WTC11 (cell line): Measurements from ENCODE around the gene CDH3.

Experiments
- ELF4 ChIP-seq: sonication (generic); formaldehyde crosslinking; IDR thresholded peaks from 2 replicates; pipeline ENCODE4 v1.8.1; 2022; ENCODE audit warnings: low read depth, mild to moderate bottlenecking, moderate library complexity, missing genetic modification reagents
- FOXJ3 ChIP-seq: sonication (generic); formaldehyde crosslinking; IDR thresholded peaks from 2 replicates; pipeline ENCODE4 v1.9.0; 2021; ENCODE audit warnings: missing genetic modification reagents, mild to moderate bottlenecking, borderline replicate concordance
- GABPB1 ChIP-seq: sonication (generic); formaldehyde crosslinking; IDR thresholded peaks from 2 replicates; pipeline ENCODE4 v1.8.1; 2023; ENCODE audit warnings: mild to moderate bottlenecking, missing genetic modification reagents
- JUN ChIP-seq: sonication (generic); formaldehyde crosslinking; IDR thresholded peaks from 2 replicates; pipeline ENCODE4 v1.8.0; 2023; ENCODE audit warnings: mild to moderate bottlenecking, missing genetic modification reagents
- MYBL2 ChIP-seq: sonication (generic); formaldehyde crosslinking; IDR thresholded peaks from 2 replicates; pipeline ENCODE4 v1.8.1; 2023; ENCODE audit warnings: mild to moderate bottlenecking, moderate library complexity, missing genetic modification reagents
- SP1 ChIP-seq: sonication (generic); formaldehyde crosslinking; conservative IDR thresholded peaks from 2 replicates; pipeline ENCODE4 v1.8.1; 2022; ENCODE audit warnings: missing genetic modification reagents
- ZNF138 ChIP-seq: sonication (generic); formaldehyde crosslinking; conservative IDR thresholded peaks from 2 replicates; pipeline ENCODE4 v1.8.1; 2022; ENCODE audit warnings: mild to moderate bottlenecking, moderate library complexity, missing genetic modification reagents
- ZNF232 ChIP-seq: sonication (generic); formaldehyde crosslinking; IDR thresholded peaks from 2 replicates; pipeline ENCODE4 v1.8.0; 2022; ENCODE audit warnings: mild to moderate bottlenecking, missing genetic modification reagents
- TF ChIP-seq, protein P1 (sequence below): fragments of 200-600 bp; IDR thresholded peaks from 2 replicates; pipeline ENCODE4 v1.8.0; 2022; ENCODE audit warnings: antibody characterized with exemption
- TF ChIP-seq, protein P2 (sequence below): sonication (generic); formaldehyde crosslinking; IDR thresholded peaks from 2 replicates; pipeline ENCODE4 v1.8.0; 2022; ENCODE audit warnings: mild to moderate bottlenecking, missing genetic modification reagents
- TF ChIP-seq, protein P3 (sequence below): sonication (generic); formaldehyde crosslinking; IDR thresholded peaks from 2 replicates; pipeline ENCODE4 v1.8.1; 2023; ENCODE audit warnings: mild to moderate bottlenecking, missing genetic modification reagents, borderline replicate concordance
- TF ChIP-seq, protein P4 (sequence below): sonication (generic); formaldehyde crosslinking; IDR thresholded peaks from 2 replicates; pipeline ENCODE4 v1.8.0; 2022; ENCODE audit warnings: missing genetic modification reagents
- TF ChIP-seq, protein P5 (sequence below): fragments of 250-450 bp; sonication (Bioruptor Pico); IDR thresholded peaks from 2 replicates; pipeline ENCODE4 v1.9.0; 2021; ENCODE audit warnings: mild to moderate bottlenecking
- TF ChIP-seq, protein P6 (sequence below): sonication (generic); formaldehyde crosslinking; conservative IDR thresholded peaks from 2 replicates; pipeline ENCODE4 v1.8.1; 2022; ENCODE audit warnings: mild to moderate bottlenecking, missing genetic modification reagents

DNA sequence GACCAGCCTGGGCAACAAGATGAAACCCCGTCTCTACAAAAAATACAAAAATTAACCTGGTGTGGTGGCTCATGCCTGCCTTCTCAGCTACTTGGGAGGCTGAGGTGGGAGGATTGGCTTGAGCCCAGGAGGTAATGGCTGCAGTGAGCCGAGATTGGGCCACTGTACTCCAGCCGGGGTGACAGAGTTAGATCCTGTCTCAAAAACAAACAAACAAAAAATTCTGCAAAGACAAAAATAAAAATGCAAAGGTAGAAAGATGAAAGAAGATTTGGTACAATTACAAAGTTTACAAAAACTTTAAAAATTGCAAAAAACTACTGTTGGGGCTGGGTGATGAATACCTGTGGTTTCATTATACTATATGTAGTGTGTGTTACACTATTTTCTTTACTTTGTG, 86.5 kb downstream of the CDH3 start:
- TF ChIP-seq JUN (CRISPR knock-in tag) (no peak), ZNF138 (CRISPR knock-in tag) (no peak), ELF4 (CRISPR knock-in tag) (no peak), GABPB1 (CRISPR knock-in tag) (no peak), FOXJ3 (CRISPR knock-in tag) (no peak), SP1 (CRISPR knock-in tag) (no peak), ZNF232 (CRISPR knock-in tag) (no peak), MYBL2 (no peak)
- TF ChIP-seq, protein P1, sequence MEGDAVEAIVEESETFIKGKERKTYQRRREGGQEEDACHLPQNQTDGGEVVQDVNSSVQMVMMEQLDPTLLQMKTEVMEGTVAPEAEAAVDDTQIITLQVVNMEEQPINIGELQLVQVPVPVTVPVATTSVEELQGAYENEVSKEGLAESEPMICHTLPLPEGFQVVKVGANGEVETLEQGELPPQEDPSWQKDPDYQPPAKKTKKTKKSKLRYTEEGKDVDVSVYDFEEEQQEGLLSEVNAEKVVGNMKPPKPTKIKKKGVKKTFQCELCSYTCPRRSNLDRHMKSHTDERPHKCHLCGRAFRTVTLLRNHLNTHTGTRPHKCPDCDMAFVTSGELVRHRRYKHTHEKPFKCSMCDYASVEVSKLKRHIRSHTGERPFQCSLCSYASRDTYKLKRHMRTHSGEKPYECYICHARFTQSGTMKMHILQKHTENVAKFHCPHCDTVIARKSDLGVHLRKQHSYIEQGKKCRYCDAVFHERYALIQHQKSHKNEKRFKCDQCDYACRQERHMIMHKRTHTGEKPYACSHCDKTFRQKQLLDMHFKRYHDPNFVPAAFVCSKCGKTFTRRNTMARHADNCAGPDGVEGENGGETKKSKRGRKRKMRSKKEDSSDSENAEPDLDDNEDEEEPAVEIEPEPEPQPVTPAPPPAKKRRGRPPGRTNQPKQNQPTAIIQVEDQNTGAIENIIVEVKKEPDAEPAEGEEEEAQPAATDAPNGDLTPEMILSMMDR, result no peak
- TF ChIP-seq, protein P2, sequence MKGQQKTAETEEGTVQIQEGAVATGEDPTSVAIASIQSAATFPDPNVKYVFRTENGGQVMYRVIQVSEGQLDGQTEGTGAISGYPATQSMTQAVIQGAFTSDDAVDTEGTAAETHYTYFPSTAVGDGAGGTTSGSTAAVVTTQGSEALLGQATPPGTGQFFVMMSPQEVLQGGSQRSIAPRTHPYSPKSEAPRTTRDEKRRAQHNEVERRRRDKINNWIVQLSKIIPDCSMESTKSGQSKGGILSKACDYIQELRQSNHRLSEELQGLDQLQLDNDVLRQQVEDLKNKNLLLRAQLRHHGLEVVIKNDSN (CRISPR knock-in tag), result no peak
- TF ChIP-seq, protein P3, sequence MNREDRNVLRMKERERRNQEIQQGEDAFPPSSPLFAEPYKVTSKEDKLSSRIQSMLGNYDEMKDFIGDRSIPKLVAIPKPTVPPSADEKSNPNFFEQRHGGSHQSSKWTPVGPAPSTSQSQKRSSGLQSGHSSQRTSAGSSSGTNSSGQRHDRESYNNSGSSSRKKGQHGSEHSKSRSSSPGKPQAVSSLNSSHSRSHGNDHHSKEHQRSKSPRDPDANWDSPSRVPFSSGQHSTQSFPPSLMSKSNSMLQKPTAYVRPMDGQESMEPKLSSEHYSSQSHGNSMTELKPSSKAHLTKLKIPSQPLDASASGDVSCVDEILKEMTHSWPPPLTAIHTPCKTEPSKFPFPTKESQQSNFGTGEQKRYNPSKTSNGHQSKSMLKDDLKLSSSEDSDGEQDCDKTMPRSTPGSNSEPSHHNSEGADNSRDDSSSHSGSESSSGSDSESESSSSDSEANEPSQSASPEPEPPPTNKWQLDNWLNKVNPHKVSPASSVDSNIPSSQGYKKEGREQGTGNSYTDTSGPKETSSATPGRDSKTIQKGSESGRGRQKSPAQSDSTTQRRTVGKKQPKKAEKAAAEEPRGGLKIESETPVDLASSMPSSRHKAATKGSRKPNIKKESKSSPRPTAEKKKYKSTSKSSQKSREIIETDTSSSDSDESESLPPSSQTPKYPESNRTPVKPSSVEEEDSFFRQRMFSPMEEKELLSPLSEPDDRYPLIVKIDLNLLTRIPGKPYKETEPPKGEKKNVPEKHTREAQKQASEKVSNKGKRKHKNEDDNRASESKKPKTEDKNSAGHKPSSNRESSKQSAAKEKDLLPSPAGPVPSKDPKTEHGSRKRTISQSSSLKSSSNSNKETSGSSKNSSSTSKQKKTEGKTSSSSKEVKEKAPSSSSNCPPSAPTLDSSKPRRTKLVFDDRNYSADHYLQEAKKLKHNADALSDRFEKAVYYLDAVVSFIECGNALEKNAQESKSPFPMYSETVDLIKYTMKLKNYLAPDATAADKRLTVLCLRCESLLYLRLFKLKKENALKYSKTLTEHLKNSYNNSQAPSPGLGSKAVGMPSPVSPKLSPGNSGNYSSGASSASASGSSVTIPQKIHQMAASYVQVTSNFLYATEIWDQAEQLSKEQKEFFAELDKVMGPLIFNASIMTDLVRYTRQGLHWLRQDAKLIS (CRISPR knock-in tag), result no peak
- TF ChIP-seq, protein P4, sequence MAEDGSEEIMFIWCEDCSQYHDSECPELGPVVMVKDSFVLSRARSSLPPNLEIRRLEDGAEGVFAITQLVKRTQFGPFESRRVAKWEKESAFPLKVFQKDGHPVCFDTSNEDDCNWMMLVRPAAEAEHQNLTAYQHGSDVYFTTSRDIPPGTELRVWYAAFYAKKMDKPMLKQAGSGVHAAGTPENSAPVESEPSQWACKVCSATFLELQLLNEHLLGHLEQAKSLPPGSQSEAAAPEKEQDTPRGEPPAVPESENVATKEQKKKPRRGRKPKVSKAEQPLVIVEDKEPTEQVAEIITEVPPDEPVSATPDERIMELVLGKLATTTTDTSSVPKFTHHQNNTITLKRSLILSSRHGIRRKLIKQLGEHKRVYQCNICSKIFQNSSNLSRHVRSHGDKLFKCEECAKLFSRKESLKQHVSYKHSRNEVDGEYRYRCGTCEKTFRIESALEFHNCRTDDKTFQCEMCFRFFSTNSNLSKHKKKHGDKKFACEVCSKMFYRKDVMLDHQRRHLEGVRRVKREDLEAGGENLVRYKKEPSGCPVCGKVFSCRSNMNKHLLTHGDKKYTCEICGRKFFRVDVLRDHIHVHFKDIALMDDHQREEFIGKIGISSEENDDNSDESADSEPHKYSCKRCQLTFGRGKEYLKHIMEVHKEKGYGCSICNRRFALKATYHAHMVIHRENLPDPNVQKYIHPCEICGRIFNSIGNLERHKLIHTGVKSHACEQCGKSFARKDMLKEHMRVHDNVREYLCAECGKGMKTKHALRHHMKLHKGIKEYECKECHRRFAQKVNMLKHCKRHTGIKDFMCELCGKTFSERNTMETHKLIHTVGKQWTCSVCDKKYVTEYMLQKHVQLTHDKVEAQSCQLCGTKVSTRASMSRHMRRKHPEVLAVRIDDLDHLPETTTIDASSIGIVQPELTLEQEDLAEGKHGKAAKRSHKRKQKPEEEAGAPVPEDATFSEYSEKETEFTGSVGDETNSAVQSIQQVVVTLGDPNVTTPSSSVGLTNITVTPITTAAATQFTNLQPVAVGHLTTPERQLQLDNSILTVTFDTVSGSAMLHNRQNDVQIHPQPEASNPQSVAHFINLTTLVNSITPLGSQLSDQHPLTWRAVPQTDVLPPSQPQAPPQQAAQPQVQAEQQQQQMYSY (CRISPR knock-in tag), result no peak
- TF ChIP-seq, protein P5, sequence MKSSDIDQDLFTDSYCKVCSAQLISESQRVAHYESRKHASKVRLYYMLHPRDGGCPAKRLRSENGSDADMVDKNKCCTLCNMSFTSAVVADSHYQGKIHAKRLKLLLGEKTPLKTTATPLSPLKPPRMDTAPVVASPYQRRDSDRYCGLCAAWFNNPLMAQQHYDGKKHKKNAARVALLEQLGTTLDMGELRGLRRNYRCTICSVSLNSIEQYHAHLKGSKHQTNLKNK (CRISPR knock-in tag), result no peak
- TF ChIP-seq, protein P6, sequence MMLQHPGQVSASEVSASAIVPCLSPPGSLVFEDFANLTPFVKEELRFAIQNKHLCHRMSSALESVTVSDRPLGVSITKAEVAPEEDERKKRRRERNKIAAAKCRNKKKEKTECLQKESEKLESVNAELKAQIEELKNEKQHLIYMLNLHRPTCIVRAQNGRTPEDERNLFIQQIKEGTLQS (CRISPR knock-in tag), result no peak
